Measurements from ENCODE around the gene MARK2. TPM values are rescaled to one million over a fixed set of nuclear protein-coding genes. Genes with fewer than 3 reads are reported as not detected.

The MARK2 gene
- total and polyA plus RNA-seq, 11 donors, result 17.0 to 53.5 (median 37.5) TPM

DNA sequence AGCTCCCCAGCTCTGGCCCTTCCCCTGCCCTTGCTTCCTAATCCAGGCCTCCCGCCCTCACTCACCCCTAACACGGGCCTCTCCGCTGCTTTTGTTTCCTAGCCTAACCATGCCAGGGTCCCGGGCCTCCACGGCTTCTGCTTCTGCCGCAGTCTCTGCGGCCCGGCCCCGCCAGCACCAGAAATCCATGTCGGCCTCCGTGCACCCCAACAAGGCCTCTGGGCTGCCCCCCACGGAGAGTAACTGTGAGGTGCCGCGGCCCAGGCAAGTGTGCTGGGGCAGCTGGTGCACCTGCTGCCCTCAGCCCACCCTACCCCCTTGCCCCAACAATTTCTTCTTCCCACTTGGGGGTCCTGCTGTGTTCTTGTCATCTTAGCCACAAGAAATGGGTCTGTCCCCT is 65.0 kb downstream of the MARK2 start:
- peaks cover 2 to 98% (median 89%) of the 10 kb centered on the region in 9 donors for H3K36me3 ChIP-seq
- DNase-seq (no peak), ATAC-seq (no peak)
- intact Hi-C loops (cut with DNase I), result no loop called here
- TF ChIP-seq POLR2A (IDR thresholded peaks at IDR 0.05), result no peak
- TF ChIP-seq, protein P1, sequence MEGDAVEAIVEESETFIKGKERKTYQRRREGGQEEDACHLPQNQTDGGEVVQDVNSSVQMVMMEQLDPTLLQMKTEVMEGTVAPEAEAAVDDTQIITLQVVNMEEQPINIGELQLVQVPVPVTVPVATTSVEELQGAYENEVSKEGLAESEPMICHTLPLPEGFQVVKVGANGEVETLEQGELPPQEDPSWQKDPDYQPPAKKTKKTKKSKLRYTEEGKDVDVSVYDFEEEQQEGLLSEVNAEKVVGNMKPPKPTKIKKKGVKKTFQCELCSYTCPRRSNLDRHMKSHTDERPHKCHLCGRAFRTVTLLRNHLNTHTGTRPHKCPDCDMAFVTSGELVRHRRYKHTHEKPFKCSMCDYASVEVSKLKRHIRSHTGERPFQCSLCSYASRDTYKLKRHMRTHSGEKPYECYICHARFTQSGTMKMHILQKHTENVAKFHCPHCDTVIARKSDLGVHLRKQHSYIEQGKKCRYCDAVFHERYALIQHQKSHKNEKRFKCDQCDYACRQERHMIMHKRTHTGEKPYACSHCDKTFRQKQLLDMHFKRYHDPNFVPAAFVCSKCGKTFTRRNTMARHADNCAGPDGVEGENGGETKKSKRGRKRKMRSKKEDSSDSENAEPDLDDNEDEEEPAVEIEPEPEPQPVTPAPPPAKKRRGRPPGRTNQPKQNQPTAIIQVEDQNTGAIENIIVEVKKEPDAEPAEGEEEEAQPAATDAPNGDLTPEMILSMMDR (IDR thresholded peaks at IDR 0.05), result no peak
- WGBS, 4 donors, result 85 to 96% (median 92%) methylated on average over 14 of the region's 14 CpGs
- no peaks in the 10 kb centered on the region for H3K27me3 ChIP-seq
- no peak overlapping the region for H3K27ac ChIP-seq
- no peaks in the 10 kb centered on the region for H3K9me3 ChIP-seq
- H3K4me1 ChIP-seq, result peaks cover 0 to 14% (median 6%) of the 10 kb centered on the region in 12 donors
- H3K4me3 ChIP-seq, result no peak overlapping the region

DNA sequence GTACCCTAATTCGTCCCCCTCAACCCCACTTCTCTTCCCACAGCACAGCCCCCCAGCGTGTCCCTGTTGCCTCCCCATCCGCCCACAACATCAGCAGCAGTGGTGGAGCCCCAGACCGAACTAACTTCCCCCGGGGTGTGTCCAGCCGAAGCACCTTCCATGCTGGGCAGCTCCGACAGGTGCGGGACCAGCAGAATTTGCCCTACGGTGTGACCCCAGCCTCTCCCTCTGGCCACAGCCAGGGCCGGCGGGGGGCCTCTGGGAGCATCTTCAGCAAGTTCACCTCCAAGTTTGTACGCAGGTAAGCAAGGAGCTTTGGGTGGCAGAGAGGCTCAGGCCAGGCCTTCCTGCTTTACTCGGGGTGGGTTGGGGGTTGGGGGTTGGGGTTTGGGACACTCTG is 65.8 kb downstream of the MARK2 start:
- Histone ChIP-seq H3K4me1 (peaks cover 0 to 22% (median 6%) of the 10 kb centered on the region in 12 donors), H3K36me3 (peaks cover 2 to 98% (median 87%) of the 10 kb centered on the region in 9 donors), H3K27me3 (no peaks in the 10 kb centered on the region), H3K27ac (no peak overlapping the region), H3K9me3 (no peaks in the 10 kb centered on the region), H3K4me3 (no peak overlapping the region)
- intact Hi-C loops (cut with DNase I), result loop anchor here in 1 of 10 donors (5.0 kb wide), 1 partner anchor 38 kb away; no protein-coding TSS in a partner anchor
- ATAC-seq (no peak), DNase-seq (no peak)
- WGBS, 4 donors, result 87 to 95% (median 92%) methylated on average over 13 of the region's 13 CpGs
- TF ChIP-seq, protein P1 (IDR thresholded peaks at IDR 0.05), result no peak
- TF ChIP-seq POLR2A (IDR thresholded peaks at IDR 0.05), result no peak

DNA sequence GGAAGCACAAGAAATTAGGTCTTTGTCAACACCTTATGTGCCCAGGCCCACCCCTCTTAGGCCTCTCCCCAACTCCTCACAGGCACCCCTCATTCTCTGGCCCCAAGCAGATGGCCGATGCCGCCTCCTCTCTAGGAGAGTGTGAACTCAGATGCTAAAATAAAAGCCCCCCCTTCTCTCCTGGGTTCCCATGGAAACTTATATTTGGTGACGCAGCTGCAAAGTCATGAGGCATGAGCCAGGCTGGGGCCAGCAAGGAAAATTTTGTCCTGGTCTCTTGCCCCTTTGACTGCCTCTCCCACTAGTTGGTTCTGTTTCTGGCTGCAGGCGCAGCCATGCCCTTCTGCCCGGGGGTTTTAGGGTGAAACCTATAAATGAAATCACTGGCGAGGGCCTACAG is 66.3 kb downstream of the MARK2 start:
- 86 to 88% (median 86%) methylated on average over 6 of the region's 6 CpGs for WGBS, 4 donors
- Histone ChIP-seq H3K27me3 (no peaks in the 10 kb centered on the region), H3K4me1 (peaks cover 0 to 24% (median 6%) of the 10 kb centered on the region in 12 donors), H3K36me3 (peaks cover 2 to 95% (median 84%) of the 10 kb centered on the region in 9 donors), H3K4me3 (no peak overlapping the region), H3K27ac (no peak overlapping the region), H3K9me3 (no peaks in the 10 kb centered on the region)
- DNase-seq (no peak), ATAC-seq (no peak)
- intact Hi-C loops (cut with DNase I), result loop anchor here in 1 of 10 donors (5.0 kb wide), 1 partner anchor 37 kb away; no protein-coding TSS in a partner anchor
- TF ChIP-seq POLR2A (IDR thresholded peaks at IDR 0.05), result no peak
- TF ChIP-seq, protein P1 (IDR thresholded peaks at IDR 0.05), result no peak

DNA sequence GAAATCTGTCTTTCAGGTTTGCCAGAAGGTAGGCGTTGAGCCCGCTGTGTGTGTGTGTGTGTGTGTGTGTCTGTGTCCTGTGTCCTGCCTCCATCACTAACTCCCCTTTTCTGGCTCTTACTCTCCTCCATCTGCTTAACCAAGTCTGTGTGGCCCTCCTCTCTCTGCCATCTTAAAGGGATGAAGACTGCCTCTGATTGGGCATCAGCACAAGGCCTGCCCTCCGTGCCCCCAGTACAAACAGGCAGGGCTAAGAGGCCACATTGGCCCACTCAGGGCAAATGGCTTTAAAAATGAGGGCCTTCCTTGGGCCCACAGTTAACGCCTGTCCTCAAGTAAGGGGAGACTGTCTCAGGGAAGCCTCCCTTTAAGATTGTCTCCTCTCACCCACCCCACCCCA is 67.2 kb downstream of the MARK2 start:
- WGBS, 4 donors, result 93 to 99% (median 95%) methylated on average over 4 of the region's 4 CpGs
- H3K4me1 ChIP-seq, result peaks cover 0 to 33% (median 6%) of the 10 kb centered on the region in 12 donors
- TF ChIP-seq POLR2A (IDR thresholded peaks at IDR 0.05), result no peak
- TF ChIP-seq, protein P1 (IDR thresholded peaks at IDR 0.05), result no peak
- H3K9me3 ChIP-seq, result no peaks in the 10 kb centered on the region
- intact Hi-C loops (cut with DNase I), result loop anchor here in 1 of 10 donors (5.0 kb wide), 1 partner anchor 36 kb away; no protein-coding TSS in a partner anchor
- no peaks in the 10 kb centered on the region for H3K27me3 ChIP-seq
- no peak overlapping the region for H3K4me3 ChIP-seq
- H3K27ac ChIP-seq, result no peak overlapping the region
- ATAC-seq (no peak), DNase-seq (no peak)
- peaks cover 2 to 86% (median 75%) of the 10 kb centered on the region in 9 donors for H3K36me3 ChIP-seq

Measured in heart left ventricle (tissue), 16 donors.